IMR-90 (cell line): ENCODE results near the gene MYH10. TPM values are rescaled to one million over a fixed set of nuclear protein-coding genes. Genes with fewer than 3 reads are reported as not detected.
A peak's percentile ranks its signal among the peaks of the same experiment; 100 is the strongest.

ENCODE experiments used
- ATAC-seq: fragments of 200-7000 bp; cut with Tn5 transposase; 2 replicates; pipeline ENCODE4 v1.9.1; 2020; ENCODE audit warnings: low read depth, mild to moderate bottlenecking, moderate library complexity
- BruUV-seq: library from RNA; stranded (reverse); fragments of 400-500 nt; replicated peaks from 2 replicates; lab custom pipeline; 2021; lab: Mats Ljungman, UMichigan
- CTCF ChIA-PET: fragments of 300-600 bp; formaldehyde crosslinking; extraction: SDS; loops from one replicate; lab custom pipeline; 2021; ENCODE audit warnings: antibody characterized with exemption; lab: Yijun Ruan, JAX
- POLR2A ChIA-PET: fragments of 300-600 bp; sonication (Branson Sonifier 250); formaldehyde crosslinking; loops from one replicate; lab custom pipeline; 2022; ENCODE audit warnings: antibody characterized with exemption; ENCODE audit not compliant: unreplicated experiment; lab: Charles Lee
- DNase-seq: peaks from one replicate; pipeline ENCODE4 v3.0.0; 2013
- H2AFZ ChIP-seq: replicated peaks from 2 replicates; pipeline ENCODE3; 2013; ENCODE audit warnings: low read length, mild to moderate bottlenecking; ENCODE audit not compliant: poor library complexity
- H2AK5ac ChIP-seq: 2 replicates; pipeline ENCODE4 v1.6.1; 2013; ENCODE audit warnings: low read depth, low read length, inconsistent platforms
- H2AK9ac ChIP-seq: replicated peaks from 2 replicates; pipeline ENCODE3; 2013; ENCODE audit warnings: mild to moderate bottlenecking, low read depth, low read length, moderate library complexity; ENCODE audit not compliant: poor library complexity
- H2BK120ac ChIP-seq: 2 replicates; pipeline ENCODE4 v1.6.1; 2013; ENCODE audit warnings: low read depth, low read length, inconsistent platforms
- H2BK15ac ChIP-seq: 3 replicates; pipeline ENCODE4 v1.6.1; 2013; ENCODE audit warnings: low read depth, low read length, inconsistent platforms
- H2BK20ac ChIP-seq: 2 replicates; pipeline ENCODE4 v1.6.1; 2013; ENCODE audit warnings: low read depth, mild to moderate bottlenecking, inconsistent platforms, low read length, moderate library complexity
- H2BK5ac ChIP-seq: 2 replicates; pipeline ENCODE4 v1.6.1; 2013; ENCODE audit warnings: mild to moderate bottlenecking, low read depth, low read length, inconsistent platforms; ENCODE audit not compliant: poor library complexity, severe bottlenecking
- H3K14ac ChIP-seq: replicated peaks from 2 replicates; pipeline ENCODE4 v1.6.1; 2013; ENCODE audit warnings: low read depth, low read length, inconsistent platforms
- H3K18ac ChIP-seq: 2 replicates; pipeline ENCODE4 v1.6.1; 2013; ENCODE audit warnings: low read depth, low read length, control low read depth
- H3K23ac ChIP-seq: 2 replicates; pipeline ENCODE4 v1.6.1; 2013; ENCODE audit warnings: low read depth, low read length, inconsistent platforms
- H3K27ac ChIP-seq: 2 replicates; pipeline ENCODE4 v1.5.1; 2013; ENCODE audit warnings: mild to moderate bottlenecking, control low read depth, low read length; ENCODE audit not compliant: insufficient read depth
- H3K27me3 ChIP-seq: 2 replicates; pipeline ENCODE4 v1.6.1; 2013; ENCODE audit warnings: low read length; ENCODE audit not compliant: control insufficient read depth, insufficient read depth
- H3K36me3 ChIP-seq: 2 replicates; pipeline ENCODE4 v1.6.1; 2013; ENCODE audit warnings: low read length, mixed read lengths; ENCODE audit not compliant: control insufficient read depth, insufficient read depth
- H3K4ac ChIP-seq: 2 replicates; pipeline ENCODE4 v1.6.1; 2013; ENCODE audit warnings: low read depth, low read length, inconsistent platforms
- H3K4me1 ChIP-seq: 2 replicates; pipeline ENCODE4 v1.6.1; 2013; ENCODE audit warnings: low read length, mixed read lengths; ENCODE audit not compliant: control insufficient read depth, insufficient read depth
- H3K4me2 ChIP-seq: 2 replicates; pipeline ENCODE4 v1.6.1; 2013; ENCODE audit warnings: low read depth, mild to moderate bottlenecking, control low read depth, low read length, moderate library complexity
- H3K4me3 ChIP-seq: 2 replicates; pipeline ENCODE4 v1.5.1; 2013; ENCODE audit warnings: low read depth, mild to moderate bottlenecking, control low read depth, low read length, moderate library complexity; ENCODE audit not compliant: insufficient read depth
- H3K56ac ChIP-seq: 2 replicates; pipeline ENCODE4 v1.6.1; 2013; ENCODE audit warnings: low read length, inconsistent platforms; ENCODE audit not compliant: insufficient read depth; ENCODE audit errors: extremely low read depth
- H3K79me1 ChIP-seq, 2 experiments: 2 replicates each; pipeline ENCODE4 v1.6.1; 2013; ENCODE audit warnings: low read length in 2 of 2, inconsistent platforms in 1 of 2, low read depth in 1 of 2
- H3K9ac ChIP-seq: 2 replicates; pipeline ENCODE4 v1.6.1; 2013; ENCODE audit warnings: low read depth, low read length, control low read depth
- H3K9me1 ChIP-seq: 2 replicates; pipeline ENCODE4 v1.6.1; 2013; ENCODE audit warnings: low read length, inconsistent platforms; ENCODE audit not compliant: insufficient read depth
- H3K9me3 ChIP-seq: 2 replicates; pipeline ENCODE4 v1.6.1; 2013; ENCODE audit warnings: low read length; ENCODE audit not compliant: control insufficient read depth, insufficient read depth
- H4K20me1 ChIP-seq: 2 replicates; pipeline ENCODE4 v1.6.1; 2013; ENCODE audit warnings: low read length, inconsistent platforms; ENCODE audit not compliant: insufficient read depth
- H4K5ac ChIP-seq: 2 replicates; pipeline ENCODE4 v1.6.1; 2013; ENCODE audit warnings: mild to moderate bottlenecking, low read depth, low read length, control low read depth
- H4K8ac ChIP-seq, 2 experiments: 2 replicates each; pipeline ENCODE4 v1.6.1; 2013; ENCODE audit warnings: low read depth in 2 of 2, low read length in 2 of 2, control low read depth in 1 of 2, inconsistent platforms in 1 of 2
- H4K91ac ChIP-seq: 2 replicates; pipeline ENCODE4 v1.6.1; 2013; ENCODE audit warnings: low read depth, low read length, inconsistent platforms; ENCODE audit not compliant: insufficient read depth
- BHLHE40 ChIP-seq: fragments of 150-350 bp; IDR thresholded peaks from 2 replicates; pipeline ENCODE4 v1.6.1; 2016; ENCODE audit warnings: mild to moderate bottlenecking, low read depth, low read length
- CEBPB ChIP-seq: IDR thresholded peaks from 2 replicates; pipeline ENCODE4 v1.6.1; 2012; ENCODE audit warnings: low read depth, low read length, improper control_type of control experiment
- CHD1 ChIP-seq: IDR thresholded peaks from 2 replicates; pipeline ENCODE4 v1.6.1; 2012; ENCODE audit warnings: low read depth, low read length, improper control_type of control experiment
- ELK1 ChIP-seq: fragments of 150-350 bp; IDR thresholded peaks from 2 replicates; pipeline ENCODE4 v1.6.1; 2016; ENCODE audit warnings: low read depth, mild to moderate bottlenecking, low read length, moderate library complexity, borderline replicate concordance
- FOS ChIP-seq: fragments of 150-350 bp; IDR thresholded peaks from 2 replicates; pipeline ENCODE4 v1.6.1; 2016; ENCODE audit warnings: low read depth, low read length
- MAFK ChIP-seq: IDR thresholded peaks from 2 replicates; pipeline ENCODE4 v1.6.1; 2012; ENCODE audit warnings: low read depth, low read length, improper control_type of control experiment
- MAZ ChIP-seq: IDR thresholded peaks from 2 replicates; pipeline ENCODE4 v1.6.1; 2012; ENCODE audit warnings: low read depth, mild to moderate bottlenecking, low read length, improper control_type of control experiment, moderate library complexity, borderline replicate concordance
- NFE2L2 ChIP-seq: fragments of 150-350 bp; IDR thresholded peaks from 2 replicates; pipeline ENCODE4 v1.6.1; 2016; ENCODE audit warnings: low read depth, mild to moderate bottlenecking, low read length
- POLR2A ChIP-seq: IDR thresholded peaks from 2 replicates; pipeline ENCODE4 v1.6.1; 2012; ENCODE audit warnings: mild to moderate bottlenecking, low read depth, low read length
- RCOR1 ChIP-seq: IDR thresholded peaks from 2 replicates; pipeline ENCODE4 v1.6.1; 2012; ENCODE audit warnings: mild to moderate bottlenecking, low read length, improper control_type of control experiment; ENCODE audit not compliant: insufficient replicate concordance
- SMC3 ChIP-seq: fragments of 150-350 bp; IDR thresholded peaks from 2 replicates; pipeline ENCODE4 v1.6.1; 2016; ENCODE audit warnings: low read depth, mild to moderate bottlenecking, antibody characterized with exemption, low read length, moderate library complexity
- USF2 ChIP-seq: fragments of 150-350 bp; IDR thresholded peaks from 2 replicates; pipeline ENCODE4 v1.6.1; 2017; ENCODE audit warnings: mild to moderate bottlenecking, antibody characterized with exemption, low read length, low read depth
- WGBS, 2 experiments: methylation state at CpG; one replicate each; pipeline versions ENCODE4 v1.1.5 to v1.1.7; 2013; ENCODE audit warnings: missing lambda C conversion rate in 2 of 2; ENCODE audit not compliant: insufficient read length in 1 of 2; ENCODE audit errors: extremely low coverage in 2 of 2; 5-methylcytosine and 5-hydroxymethylcytosine counted together
- dilution Hi-C: fragments of 300-500 bp; cut with HindIII; formaldehyde crosslinking; loops from one replicate; pipeline ENCODE4 v1.14.3; 2018; ENCODE audit warnings: low sequenced_read_pairs; ENCODE audit not compliant: unreplicated experiment
- in situ Hi-C: fragments of 300-500 bp; cut with MboI; formaldehyde crosslinking; loops from 3 replicates; pipeline ENCODE4 v1.14.3; 2019; ENCODE audit warnings: low sequenced_read_pairs, inconsistent platforms, mixed read lengths
- intact Hi-C: fragments of 100-400 bp; cut with micrococcal nuclease; formaldehyde crosslinking; loops from 2 replicates; pipeline ENCODE4 v1.10.0; 2022
- polyA plus RNA-seq, 3 experiments: library from polyadenylated mRNA; depleted of rRNA; stranded (reverse); fragments of >200 nt; gene quantifications; 2 replicates each; pipeline ENCODE4 v1.2.3, GENCODE V29; 2012; ENCODE audit warnings: low replicate concordance in 1 of 3
- total RNA-seq: library from RNA; depleted of rRNA; stranded (reverse); fragments of >200 nt; gene quantifications from 2 replicates; pipeline ENCODE4 v1.2.3, GENCODE V29; 2012

The MYH10 gene
- total and polyA plus RNA-seq, 2 of the 4 experiments (the other 2 are of a cell fraction) = 71.2 to 95.2 TPM

- H2AK9ac ChIP-seq = no peak overlapping the region
- no peak overlapping the region for H2AFZ ChIP-seq
- peaks cover 34 to 87% of the 10 kb centered on the region in 2 experiments; a peak in 3 of 4 replicates for H3K79me1 ChIP-seq
- TF ChIP-seq CEBPB (no peak), NFE2L2 (no peak), FOS (no peak), BHLHE40 (no peak), ELK1 (no peak), CHD1 (no peak), USF2 (no peak), RCOR1 (no peak), MAZ (no peak), SMC3 (no peak), POLR2A (no peak), MAFK (no peak)
- no peak overlapping the region for H3K14ac ChIP-seq
- no peak overlapping the region for H3K4me3 ChIP-seq
- DNase-seq = peak; percentile 56
- H2BK120ac ChIP-seq = no peak overlapping the region
- 90% methylated on average over 2 of the region's 3 CpGs; no CpG with 5 or more reads in 1 of the 2 experiments for WGBS, 2 experiments
- no peak overlapping the region for H2BK15ac ChIP-seq
- H3K4me1 ChIP-seq = peaks cover 13% of the 10 kb centered on the region; the same call in 1 of the 2 replicates
- H3K9ac ChIP-seq = no peak overlapping the region
- in situ Hi-C loops = no loop called here
- H2BK5ac ChIP-seq = no peak overlapping the region
- no peak overlapping the region for H4K5ac ChIP-seq
- no peak overlapping the region for H4K91ac ChIP-seq
- peaks cover 87% of the 10 kb centered on the region for H4K20me1 ChIP-seq
- ChIA-PET CTCF (no interaction called here), POLR2A (no interaction called here)
- no peak overlapping the region for H2BK20ac ChIP-seq
- H3K4me2 ChIP-seq = no peak overlapping the region
- H3K36me3 ChIP-seq = peaks cover 64% of the 10 kb centered on the region
- dilution Hi-C loops = no loop called here
- no peaks in the 10 kb centered on the region for H3K9me3 ChIP-seq
- H3K9me1 ChIP-seq = peaks cover 10% of the 10 kb centered on the region; the same call in 1 of the 2 replicates
- H4K8ac ChIP-seq = no peak overlapping the region
- peak overlapping the region; percentile 14; the same call in 1 of the 2 replicates for H3K27ac ChIP-seq
- no peak overlapping the region for H2AK5ac ChIP-seq
- no peak overlapping the region for H3K18ac ChIP-seq
- no peak overlapping the region for H3K4ac ChIP-seq
- ATAC-seq = peak; percentile 28
- no TSS peak for BruUV-seq
- H3K27me3 ChIP-seq = no peaks in the 10 kb centered on the region
- no peak overlapping the region for H3K23ac ChIP-seq
- H3K56ac ChIP-seq = no peak overlapping the region
- intact Hi-C loops = no loop called here
Measured at GRCh38 chr17:8466456-8466855, 164.1 kb downstream of the MYH10 start.
